ENCODE results near the gene SBNO1. TPM values are rescaled to one million over a fixed set of nuclear protein-coding genes. Genes with fewer than 3 reads are reported as not detected.

The SBNO1 gene
- polyA plus RNA-seq, 3 donors: 5.6 to 16.9 (median 11.4) TPM

DNA sequence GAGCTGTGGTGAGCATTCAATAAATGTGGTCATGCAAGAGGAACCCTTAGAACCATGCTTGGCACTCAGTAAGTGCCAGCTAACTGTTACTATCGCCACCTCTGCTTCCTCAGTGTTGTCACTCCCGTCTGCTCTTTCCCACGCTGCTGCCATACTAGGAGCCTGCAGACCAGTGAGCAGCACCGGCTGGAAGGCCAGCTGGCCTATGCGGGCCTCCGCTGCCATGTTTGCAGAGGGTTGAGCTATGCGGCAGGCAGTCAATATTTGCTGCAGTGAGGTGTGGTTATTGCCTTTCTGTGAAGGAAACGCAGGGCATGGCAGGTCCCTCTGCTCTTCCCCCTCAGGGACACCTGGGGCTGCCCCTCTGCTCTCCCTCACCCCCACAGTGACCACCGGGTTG, 32.3 kb upstream of the SBNO1 start:
- Histone ChIP-seq H3K27me3 (ENCODE audit: control insufficient read depth in 2 of 2, insufficient read depth in 2 of 2, low read length in 2 of 2) (no peaks in the 10 kb centered on the region), H3K36me3 (replicated peaks in 1 of 2; ENCODE audit: control insufficient read depth in 1 of 2, insufficient read depth in 2 of 2, low read length in 2 of 2) (peaks cover 47 to 71% of the 10 kb centered on the region in 2 donors), H4K20me1 (ENCODE audit: insufficient read depth, low read length) (peaks cover 62% of the 10 kb centered on the region), H3K9me3 (replicated peaks in 1 of 2; ENCODE audit: control insufficient read depth in 1 of 2, insufficient read depth in 1 of 2, low read length in 2 of 2) (no peaks in the 10 kb centered on the region), H3K4me1 (ENCODE audit: control insufficient read depth in 1 of 2, insufficient read depth in 2 of 2, low read length in 2 of 2) (peaks cover 6 to 11% of the 10 kb centered on the region in 2 donors), H3K4me2 (replicated peaks; ENCODE audit: extremely low read depth, low read length, poor library complexity, severe bottlenecking) (no peak overlapping the region), H3K79me2 (ENCODE audit: insufficient read depth, low read length) (peaks cover 90% of the 10 kb centered on the region), H2AFZ (ENCODE audit: insufficient read depth, low read depth, low read length, poor library complexity, severe bottlenecking) (no peak overlapping the region), H3K9ac (ENCODE audit: insufficient read depth, low read length, poor library complexity, severe bottlenecking) (no peak overlapping the region), H3K4me3 (replicated peaks in 1 of 3; ENCODE audit: low read depth in 2 of 3, low read length in 3 of 3) (no peak overlapping the region), H3K27ac (ENCODE audit: low read depth in 1 of 2, low read length in 2 of 2) (no peak overlapping the region)
- Mint-ChIP-seq H3K9me3 (no peaks in the 10 kb centered on the region), H3K4me1 (peaks cover 11% of the 10 kb centered on the region), H3K27me3 (ENCODE audit: low read depth in 3 of 3) (no peaks in the 10 kb centered on the region), H3K36me3 (peaks cover 47 to 64% of the 10 kb centered on the region in 2 donors), H3K4me3 (no peak overlapping the region), H3K27ac (peak overlapping the region in 1 of 7 donors; percentile 63)
- intact Hi-C loops (cut with micrococcal nuclease): no loop called here
- DNase-seq: no peak
- TF ChIP-seq CTCF (IDR thresholded peaks at IDR 0.05): no peak
- 95% methylated on average over 7 of the region's 9 CpGs for WGBS (ENCODE audit: insufficient coverage)

- Histone ChIP-seq H3K4me3 (replicated peaks in 1 of 3; ENCODE audit: low read depth in 2 of 3, low read length in 3 of 3) (no peak overlapping the region), H4K20me1 (ENCODE audit: insufficient read depth, low read length) (peaks cover 62% of the 10 kb centered on the region), H3K27me3 (ENCODE audit: control insufficient read depth in 2 of 2, insufficient read depth in 2 of 2, low read length in 2 of 2) (no peaks in the 10 kb centered on the region), H3K4me2 (replicated peaks; ENCODE audit: extremely low read depth, low read length, poor library complexity, severe bottlenecking) (no peak overlapping the region), H3K36me3 (replicated peaks in 1 of 2; ENCODE audit: control insufficient read depth in 1 of 2, insufficient read depth in 2 of 2, low read length in 2 of 2) (peaks cover 49 to 71% of the 10 kb centered on the region in 2 donors), H3K79me2 (ENCODE audit: insufficient read depth, low read length) (peaks cover 90% of the 10 kb centered on the region), H3K27ac (ENCODE audit: low read depth in 1 of 2, low read length in 2 of 2) (no peak overlapping the region), H3K9me3 (replicated peaks in 1 of 2; ENCODE audit: control insufficient read depth in 1 of 2, insufficient read depth in 1 of 2, low read length in 2 of 2) (no peaks in the 10 kb centered on the region), H3K9ac (ENCODE audit: insufficient read depth, low read length, poor library complexity, severe bottlenecking) (no peak overlapping the region), H2AFZ (ENCODE audit: insufficient read depth, low read depth, low read length, poor library complexity, severe bottlenecking) (no peak overlapping the region), H3K4me1 (ENCODE audit: control insufficient read depth in 1 of 2, insufficient read depth in 2 of 2, low read length in 2 of 2) (peaks cover 10 to 15% of the 10 kb centered on the region in 2 donors)
- TF ChIP-seq CTCF (IDR thresholded peaks at IDR 0.05): no peak
- intact Hi-C loops (cut with micrococcal nuclease): no loop called here
- peak overlapping the region in 1 of 7 donors; percentile 6 for H3K27ac Mint-ChIP-seq
- no peak for DNase-seq
- peaks cover 49 to 64% of the 10 kb centered on the region in 2 donors for H3K36me3 Mint-ChIP-seq
- WGBS (ENCODE audit: insufficient coverage): 100% methylated on average over 2 of the region's 2 CpGs
- H3K27me3 Mint-ChIP-seq (ENCODE audit: low read depth in 3 of 3): no peaks in the 10 kb centered on the region
- H3K4me3 Mint-ChIP-seq: no peak overlapping the region
- H3K4me1 Mint-ChIP-seq: peaks cover 15% of the 10 kb centered on the region
- H3K9me3 Mint-ChIP-seq: no peaks in the 10 kb centered on the region
Observed at GRCh38 chr12:123396543-123396942, 31.9 kb upstream of the SBNO1 start.

All from CD14-positive monocyte (primary cell).